Lung (tissue), 12 donors: Measurements from ENCODE around the gene CPNE7. TPM values are rescaled to one million over a fixed set of nuclear protein-coding genes. Genes with fewer than 3 reads are reported as not detected.

Source experiments
- ATAC-seq: fragments of 200-7000 bp; cut with Tn5 transposase; one replicate; pipeline ENCODE4 v1.9.1; 2020; ENCODE audit warnings: moderate number of reproducible peaks; ENCODE audit not compliant: insufficient read depth, low FRiP score
- DNase-seq, 3 donors: peaks; one replicate each; pipeline ENCODE4 v3.0.0-alpha.2; 2013 to 2017
- H3K27ac ChIP-seq, 2 donors: one replicate each; pipeline ENCODE4 v1.5.1; 2013; ENCODE audit warnings: mild to moderate bottlenecking in 2 of 2, moderate library complexity in 2 of 2, control low read depth in 1 of 2, inconsistent platforms in 1 of 2, low read depth in 1 of 2, low read length in 1 of 2
- H3K27me3 ChIP-seq, 3 donors: one replicate each; pipeline ENCODE4 v1.5.1; 2013; ENCODE audit warnings: low read length in 2 of 3; ENCODE audit not compliant: control insufficient read depth in 3 of 3, insufficient read depth in 3 of 3
- H3K36me3 ChIP-seq, 4 donors: one replicate each; pipeline ENCODE4 v1.5.1; 2013; ENCODE audit warnings: low read length in 4 of 4, mild to moderate bottlenecking in 1 of 4, moderate library complexity in 1 of 4; ENCODE audit not compliant: control insufficient read depth in 4 of 4, insufficient read depth in 4 of 4
- H3K4me1 ChIP-seq, 5 donors: one replicate each; pipeline ENCODE4 v1.5.1; 2013; ENCODE audit warnings: low read length in 5 of 5, mild to moderate bottlenecking in 2 of 5, moderate library complexity in 1 of 5; ENCODE audit not compliant: control insufficient read depth in 5 of 5, insufficient read depth in 5 of 5
- H3K4me3 ChIP-seq: one replicate; pipeline ENCODE4 v1.5.1; 2013; ENCODE audit warnings: mild to moderate bottlenecking, control low read depth, moderate library complexity
- H3K9ac ChIP-seq, 2 donors: one replicate each; pipeline ENCODE4 v1.5.1; 2013; ENCODE audit warnings: low read length in 2 of 2, control low read depth in 1 of 2; ENCODE audit not compliant: insufficient read depth in 1 of 2
- H3K9me3 ChIP-seq, 4 donors: one replicate each; pipeline ENCODE4 v1.5.1; 2013; ENCODE audit warnings: low read length in 3 of 4, mild to moderate bottlenecking in 1 of 4, moderate library complexity in 1 of 4; ENCODE audit not compliant: control insufficient read depth in 4 of 4, insufficient read depth in 3 of 4
- CTCF ChIP-seq: IDR thresholded peaks from 2 replicates; pipeline ENCODE4 v1.5.1; 2012; ENCODE audit warnings: mild to moderate bottlenecking; ENCODE audit errors: control extremely low read depth, extremely low read depth
- WGBS, 2 donors: extraction: QIAGEN DNeasy Blood & Tissue Kit; methylation state at CpG; one replicate each; pipeline ENCODE4 v1.1.7; 2013; 5-methylcytosine and 5-hydroxymethylcytosine counted together
- polyA plus RNA-seq, 2 donors: library from polyadenylated mRNA; stranded (reverse); fragments of 200-250 nt; gene quantifications; one replicate each; pipeline ENCODE4 v1.2.1, GENCODE V29; 2013
- total RNA-seq, 2 donors: library from RNA; depleted of rRNA in 1 of 2; stranded (reverse); fragments of >200 nt in 1 of 2; gene quantifications; one replicate each; pipeline ENCODE4 v1.2.1, GENCODE V29; 2014 to 2021
- donor health status: control.
- donor health status: control.
- donor health status: Bipolar disorder and iron deficiency.
- donor health status: healthy.
- donor health status: DM: yes; HTN: yes; CAD: no.

Gene CPNE7
- total and polyA plus RNA-seq, 4 donors: 0.65 to 2.2 (median 1.2) TPM

GRCh38 chr16:89560378-89561141, 15.0 kb upstream of the CPNE7 start, which contains the start of gene RPL13:
RPL13 (plus strand) TSS chr16:89560682; CDS start chr16:89560960, 278 bp downstream.
- Histone ChIP-seq H3K4me1 (peaks cover 3 to 34% (median 14%) of the 10 kb centered on the region in 5 donors), H3K36me3 (peaks cover 18 to 52% (median 41%) of the 10 kb centered on the region in 4 donors)

GRCh38 chr16:89561142-89561883, 14.2 kb upstream of the CPNE7 start:
- H3K27ac ChIP-seq: peak overlapping the region; percentile 81 to 91
- peak overlapping the region; percentile 96 for H3K4me3 ChIP-seq
- no peak for TF ChIP-seq CTCF
- ATAC-seq (no peak), DNase-seq (no peak)
- WGBS, 2 donors: 6 to 7% methylated on average over 58 of the region's 58 CpGs
- H3K27me3 ChIP-seq: no peaks in the 10 kb centered on the region
- no peaks in the 10 kb centered on the region for H3K9me3 ChIP-seq
- peaks cover 18 to 45% (median 35%) of the 10 kb centered on the region in 4 donors for H3K36me3 ChIP-seq
- H3K4me1 ChIP-seq: peaks cover 3 to 40% (median 14%) of the 10 kb centered on the region in 5 donors
- peak overlapping the region; percentile 65 to 87 for H3K9ac ChIP-seq

More at GRCh38 chr16:89560378-89561141, 15.0 kb upstream of the CPNE7 start, which contains the start of gene RPL13:
- TF ChIP-seq CTCF: no peak
- Histone ChIP-seq H3K27me3 (no peaks in the 10 kb centered on the region), H3K4me3 (peak within 1 kb of the TSS; percentile 96), H3K27ac (peak within 1 kb of the TSS; percentile 99 to 100), H3K9ac (peak within 1 kb of the TSS; percentile 87 to 92), H3K9me3 (no peaks in the 10 kb centered on the region)
- peak; percentile 94 for ATAC-seq
- DNase-seq: peak; percentile 96 to 98 (median 97)
- 0% methylated on average over 74 to 87 of the region's 87 CpGs for WGBS, 2 donors

DNA sequence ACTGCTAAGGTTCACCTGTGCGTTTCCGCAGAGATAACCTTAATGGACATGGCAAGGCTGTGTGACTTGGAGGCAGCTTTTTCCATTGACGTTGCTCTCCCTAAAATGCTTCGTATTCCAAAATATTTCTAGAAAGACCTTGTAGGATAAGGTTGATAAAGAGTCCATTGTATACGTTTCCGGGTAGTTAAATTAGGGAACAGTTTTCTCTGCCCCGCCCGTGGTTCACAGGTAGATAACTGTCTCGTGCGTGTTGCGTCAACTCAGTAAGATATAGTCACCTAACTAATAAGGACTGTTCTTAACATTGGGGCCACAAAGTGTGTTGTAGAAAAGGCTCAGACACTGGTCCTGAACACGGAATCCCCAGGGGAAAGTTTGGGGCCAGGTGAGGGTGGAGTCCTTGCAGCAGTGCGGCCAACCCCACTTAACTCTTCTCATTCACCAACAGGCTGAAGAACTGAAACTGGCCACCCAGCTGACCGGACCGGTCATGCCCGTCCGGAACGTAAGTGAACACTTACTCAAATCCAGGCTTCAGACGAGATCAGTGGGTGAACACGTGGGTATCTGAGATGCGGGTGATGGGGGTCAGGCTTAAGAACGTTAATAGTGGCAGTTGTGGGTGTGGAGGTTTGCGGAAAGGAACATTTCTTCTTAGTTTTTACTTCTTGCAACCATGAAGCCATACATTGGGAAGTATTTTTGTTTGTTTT, 13.5 kb upstream of the CPNE7 start:
- ATAC-seq (no peak), DNase-seq (no peak)
- 62 to 67% methylated on average over 23 of the region's 23 CpGs for WGBS, 2 donors
- Histone ChIP-seq H3K27me3 (no peaks in the 10 kb centered on the region), H3K27ac (peak overlapping the region in 1 of 2 donors; percentile 34), H3K9me3 (no peaks in the 10 kb centered on the region), H3K9ac (peak overlapping the region; percentile 65 to 87), H3K36me3 (peaks cover 18 to 40% (median 32%) of the 10 kb centered on the region in 4 donors), H3K4me3 (peak overlapping the region; percentile 96), H3K4me1 (peaks cover 3 to 40% (median 14%) of the 10 kb centered on the region in 5 donors)
- TF ChIP-seq CTCF: no peak
